Stomach (tissue), 9 donors: Measurements from ENCODE around the gene GFM2. TPM values are rescaled to one million over a fixed set of nuclear protein-coding genes. Genes with fewer than 3 reads are reported as not detected.

Experiments
- DNase-seq, 2 donors: peaks; one replicate each; pipeline versions ENCODE4 v3.0.0 to v3.0.0-alpha.2; 2013 to 2019
- H3K27ac ChIP-seq, 5 donors: fragments of 200-600 bp in 4 of 5; sonication (generic) in 4 of 5; one replicate each; pipeline ENCODE4 v1.5.1; 2013 to 2019; ENCODE audit warnings: mild to moderate bottlenecking in 1 of 5, moderate library complexity in 1 of 5
- H3K27me3 ChIP-seq, 3 donors: fragments of 200-600 bp; sonication (generic); one replicate each; pipeline ENCODE4 v1.5.1; 2017 to 2019; ENCODE audit warnings: mixed run types in 1 of 3
- H3K36me3 ChIP-seq, 4 donors: fragments of 200-600 bp; sonication (generic); 1 replicate in 3 of 4; 2 replicates in 1 of 4; pipeline ENCODE4 v1.5.1; 2016 to 2019
- H3K4me1 ChIP-seq, 4 donors: fragments of 200-600 bp; sonication (generic); one replicate each; pipeline ENCODE4 v1.5.1; 2016 to 2019
- H3K4me3 ChIP-seq, 4 donors: fragments of 200-600 bp; sonication (generic) in 3 of 4; one replicate each; pipeline ENCODE4 v1.5.1; 2016 to 2019; ENCODE audit warnings: mild to moderate bottlenecking in 1 of 4
- H3K9me3 ChIP-seq, 4 donors: fragments of 200-600 bp; sonication (generic); one replicate each; pipeline ENCODE4 v1.5.1; 2016 to 2019
- CTCF ChIP-seq, 7 experiments: fragments of 450-650 bp in 4 of 7; fragments of 200-600 bp in 3 of 7; sonication (generic) in 3 of 7; IDR thresholded peaks; one replicate each; pipeline ENCODE4 v1.5.1; 2016 to 2019; ENCODE audit warnings: antibody characterized with exemption in 7 of 7, control low read depth in 2 of 7, mild to moderate bottlenecking in 1 of 7
- EP300 ChIP-seq: sonication (generic); formaldehyde crosslinking; IDR thresholded peaks from one replicate; pipeline ENCODE4 v1.6.1; 2017; ENCODE audit warnings: antibody characterized with exemption
- POLR2A ChIP-seq, 4 donors: fragments of 450-650 bp; IDR thresholded peaks; one replicate each; pipeline ENCODE4 v1.6.1; 2016; ENCODE audit warnings: antibody characterized with exemption in 4 of 4, control low read depth in 2 of 4, mild to moderate bottlenecking in 1 of 4, moderate library complexity in 1 of 4
- POLR2AphosphoS5 ChIP-seq, 3 donors: sonication (generic); formaldehyde crosslinking; IDR thresholded peaks; one replicate each; pipeline ENCODE4 v1.6.1; 2016; ENCODE audit warnings: antibody characterized with exemption in 3 of 3
- WGBS, 5 donors: extraction: QIAGEN DNeasy Blood & Tissue Kit in 3 of 5; methylation state at CpG; one replicate each; pipeline versions ENCODE4 v1.1.5 to v1.1.7; 2013 to 2018; 5-methylcytosine and 5-hydroxymethylcytosine counted together
- intact Hi-C: fragments of 100-400 bp; cut with DNase I; formaldehyde crosslinking; loops from one replicate; pipeline ENCODE4 v1.15.1; 2023; ENCODE audit warnings: low total_unique reads
- polyA plus RNA-seq, 3 donors: library from polyadenylated mRNA; stranded (reverse); fragments of 200-250 nt; gene quantifications; one replicate each; pipeline ENCODE4 v1.2.3, GENCODE V29; 2013
- total RNA-seq, 5 donors: library from RNA; depleted of rRNA; stranded (reverse); fragments of >200 nt; gene quantifications; one replicate each; pipeline versions ENCODE4 v1.1.0 to v1.2.3, GENCODE V29; 2014 to 2016
- donor health status: healthy with polysubstance abuse.
- donor health status: Bipolar disorder and iron deficiency.
- donor health status: healthy.

GFM2 gene
- total and polyA plus RNA-seq, 8 donors = 2.9 to 48.3 (median 15.0) TPM

- no peaks in the 10 kb centered on the region for H3K4me1 ChIP-seq
- H3K36me3 ChIP-seq = peaks cover 38 to 96% (median 92%) of the 10 kb centered on the region in 4 donors
- H3K9me3 ChIP-seq = no peaks in the 10 kb centered on the region
- 86 to 95% (median 90%) methylated on average over 6 of the region's 6 CpGs for WGBS, 5 donors
- DNase-seq = no peak
- H3K27ac ChIP-seq = no peak overlapping the region
- no peak overlapping the region for H3K4me3 ChIP-seq
- no peaks in the 10 kb centered on the region for H3K27me3 ChIP-seq
- no peak for TF ChIP-seq POLR2AphosphoS5 (IDR thresholded peaks at IDR 0.05)
- no peak for TF ChIP-seq EP300
- TF ChIP-seq POLR2A (IDR thresholded peaks at IDR 0.05) = no peak
- TF ChIP-seq CTCF (IDR thresholded peaks at IDR 0.05) = no peak
- intact Hi-C loops = no loop called here
Measured at GRCh38 chr5:74736759-74737158, 30.2 kb downstream of the GFM2 start.

GRCh38 chr5:74725331-74725730 is 41.6 kb downstream of the GFM2 start:
- Histone ChIP-seq H3K4me3 (no peak overlapping the region), H3K27me3 (no peaks in the 10 kb centered on the region), H3K27ac (no peak overlapping the region), H3K36me3 (peaks cover 3 to 95% (median 93%) of the 10 kb centered on the region in 4 donors), H3K9me3 (no peaks in the 10 kb centered on the region), H3K4me1 (no peaks in the 10 kb centered on the region)
- TF ChIP-seq POLR2AphosphoS5 (IDR thresholded peaks at IDR 0.05) (no peak), POLR2A (IDR thresholded peaks at IDR 0.05) (no peak), CTCF (IDR thresholded peaks at IDR 0.05) (no peak), EP300 (no peak)
- no peak for DNase-seq
- intact Hi-C loops = no loop called here
- 72 to 97% (median 88%) methylated on average over 1 of the region's 1 CpG for WGBS, 5 donors

GRCh38 chr5:74722271-74722670 is 44.6 kb downstream of the GFM2 start:
- Histone ChIP-seq H3K27me3 (no peaks in the 10 kb centered on the region), H3K4me3 (no peak overlapping the region), H3K4me1 (no peaks in the 10 kb centered on the region), H3K36me3 (peaks cover 14 to 100% (median 95%) of the 10 kb centered on the region in 4 donors), H3K27ac (no peak overlapping the region), H3K9me3 (no peaks in the 10 kb centered on the region)
- WGBS, 5 donors = 29 to 46% (median 43%) methylated on average over 1 of the region's 1 CpG
- DNase-seq = no peak
- no peak for TF ChIP-seq EP300
- no peak for TF ChIP-seq POLR2A (IDR thresholded peaks at IDR 0.05)
- no peak for TF ChIP-seq CTCF (IDR thresholded peaks at IDR 0.05)
- TF ChIP-seq POLR2AphosphoS5 (IDR thresholded peaks at IDR 0.05) = no peak
- intact Hi-C loops = no loop called here

- no peaks in the 10 kb centered on the region for H3K9me3 ChIP-seq
- H3K27ac ChIP-seq = no peak overlapping the region
- intact Hi-C loops = no loop called here
- TF ChIP-seq POLR2AphosphoS5 (IDR thresholded peaks at IDR 0.05) = no peak
- no peak for TF ChIP-seq POLR2A (IDR thresholded peaks at IDR 0.05)
- TF ChIP-seq CTCF (IDR thresholded peaks at IDR 0.05) = no peak
- no peak for TF ChIP-seq EP300
- H3K4me1 ChIP-seq = no peaks in the 10 kb centered on the region
- H3K36me3 ChIP-seq = peaks cover 17 to 97% (median 93%) of the 10 kb centered on the region in 4 donors
- no peaks in the 10 kb centered on the region for H3K27me3 ChIP-seq
- H3K4me3 ChIP-seq = no peak overlapping the region
- DNase-seq = no peak
- WGBS, 5 donors = 27 to 46% (median 44%) methylated on average over 1 of the region's 1 CpG
Measured at GRCh38 chr5:74717596-74717995, 49.3 kb downstream of the GFM2 start.
